HepG2 (cell line): ENCODE data around the gene TBX6. TPM values are rescaled to one million over a fixed set of nuclear protein-coding genes. Genes with fewer than 3 reads are reported as not detected.

Source experiments
- ERF ChIP-seq: IDR thresholded peaks from 2 replicates; pipeline ENCODE4 v1.6.1; 2018; ENCODE audit warnings: missing biosample characterization, missing genetic modification reagents
- KIAA2018 ChIP-seq: sonication (generic); formaldehyde crosslinking; IDR thresholded peaks from 2 replicates; pipeline ENCODE4 v1.5.0; 2020; ENCODE audit warnings: mild to moderate bottlenecking, missing genetic modification reagents, borderline replicate concordance
- MED13 ChIP-seq: sonication (generic); formaldehyde crosslinking; IDR thresholded peaks from 2 replicates; pipeline ENCODE4 v1.5.0; 2020; ENCODE audit warnings: missing genetic modification reagents
- POLR2AphosphoS5 ChIP-seq: IDR thresholded peaks from 2 replicates; pipeline ENCODE4 v1.6.1; 2012; ENCODE audit warnings: low read depth, low read length
- SOX13 ChIP-seq, 3 experiments: fragments of 450-650 bp in 1 of 3; sonication (generic) in 1 of 3; formaldehyde crosslinking in 1 of 3; IDR thresholded peaks in 2 of 3; conservative IDR thresholded peaks in 1 of 3; 2 replicates each; pipeline versions ENCODE4 v1.5.0 to v1.6.1; 2016 to 2020; ENCODE audit warnings: antibody characterized with exemption in 1 of 3, mild to moderate bottlenecking in 1 of 3, missing compliant biosample characterization in 1 of 3, missing genetic modification reagents in 1 of 3, moderate library complexity in 1 of 3
- TRAFD1 ChIP-seq: sonication (generic); formaldehyde crosslinking; IDR thresholded peaks from 2 replicates; pipeline ENCODE4 v1.5.1; 2020; ENCODE audit warnings: missing genetic modification reagents, mild to moderate bottlenecking, borderline replicate concordance
- ZBTB37 ChIP-seq: sonication (generic); formaldehyde crosslinking; IDR thresholded peaks from 2 replicates; pipeline ENCODE4 v1.4.0; 2020; ENCODE audit warnings: mild to moderate bottlenecking, missing genetic modification reagents
- ZNF20 ChIP-seq: sonication (generic); formaldehyde crosslinking; IDR thresholded peaks from 2 replicates; pipeline ENCODE4 v1.4.0; 2020; ENCODE audit warnings: mild to moderate bottlenecking, moderate library complexity, missing genetic modification reagents
- ZNF44 ChIP-seq: sonication (generic); formaldehyde crosslinking; IDR thresholded peaks from 2 replicates; pipeline ENCODE4 v1.5.1; 2020; ENCODE audit warnings: mild to moderate bottlenecking, missing genetic modification reagents
- polyA plus RNA-seq, 8 experiments: library from polyadenylated mRNA; depleted of rRNA in 3 of 8; stranded (reverse) in 7 of 8; unstranded in 1 of 8; fragments of >200 nt; fragmentation: Illumina TruSeq in 4 of 8; extraction: Trizol in 4 of 8; gene quantifications; 2 replicates each; pipeline versions ENCODE4 v1.2.1 to v1.2.3, GENCODE V29; 2011 to 2016; ENCODE audit warnings: low read depth in 4 of 8, missing spikeins in 1 of 8, mixed read lengths in 1 of 8; ENCODE audit not compliant: insufficient read depth in 1 of 8
- total RNA-seq, 5 experiments: library from RNA; depleted of rRNA; stranded (reverse); fragments of >200 nt; fragmentation: Illumina TruSeq; extraction: Trizol; gene quantifications; 2 replicates each; pipeline ENCODE4 v1.2.3, GENCODE V29; 2016; ENCODE audit warnings: low read depth in 1 of 5
- TF ChIP-seq, protein P1 (sequence below): sonication (generic); formaldehyde crosslinking; IDR thresholded peaks from 2 replicates; pipeline ENCODE4 v1.9.0; 2021; ENCODE audit warnings: missing genetic modification reagents, mild to moderate bottlenecking, borderline replicate concordance
- TF ChIP-seq, protein P2 (sequence below): sonication (generic); formaldehyde crosslinking; IDR thresholded peaks from 2 replicates; pipeline ENCODE4 v1.5.0; 2020; ENCODE audit warnings: missing genetic modification reagents, mild to moderate bottlenecking, borderline replicate concordance

Gene TBX6
- total and polyA plus RNA-seq, 2 of the 13 experiments (the other 11 are each of a cell fraction or from before 2014, with no cell fraction given), result 0.24 to 0.42 TPM

GRCh38 chr16:30065102-30065942, 26.4 kb downstream of the TBX6 start, which contains the start of gene ALDOA (continued):
- TF ChIP-seq, protein P1, sequence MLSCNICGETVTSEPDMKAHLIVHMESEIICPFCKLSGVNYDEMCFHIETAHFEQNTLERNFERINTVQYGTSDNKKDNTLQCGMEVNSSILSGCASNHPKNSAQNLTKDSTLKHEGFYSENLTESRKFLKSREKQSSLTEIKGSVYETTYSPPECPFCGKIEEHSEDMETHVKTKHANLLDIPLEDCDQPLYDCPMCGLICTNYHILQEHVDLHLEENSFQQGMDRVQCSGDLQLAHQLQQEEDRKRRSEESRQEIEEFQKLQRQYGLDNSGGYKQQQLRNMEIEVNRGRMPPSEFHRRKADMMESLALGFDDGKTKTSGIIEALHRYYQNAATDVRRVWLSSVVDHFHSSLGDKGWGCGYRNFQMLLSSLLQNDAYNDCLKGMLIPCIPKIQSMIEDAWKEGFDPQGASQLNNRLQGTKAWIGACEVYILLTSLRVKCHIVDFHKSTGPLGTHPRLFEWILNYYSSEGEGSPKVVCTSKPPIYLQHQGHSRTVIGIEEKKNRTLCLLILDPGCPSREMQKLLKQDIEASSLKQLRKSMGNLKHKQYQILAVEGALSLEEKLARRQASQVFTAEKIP (CRISPR knock-in tag), result no peak
- TF ChIP-seq ZNF20 (CRISPR knock-in tag) (peak; percentile 96; the same call in 1 of the 2 replicates), KIAA2018 (CRISPR knock-in tag) (peak; percentile 82; the same call in 1 of the 2 replicates), MED13 (CRISPR knock-in tag) (no peak; the same call in 1 of the 2 replicates), ZBTB37 (CRISPR knock-in tag) (peak; percentile 70; the same call in 1 of the 2 replicates), SOX13 (IDR thresholded peaks at IDR 0.05) (peak; percentile 38; the same call in 1 of the 2 replicates), SOX13 (CRISPR knock-in tag; conservative IDR thresholded peaks at IDR 0.05 in 1 of 2, IDR thresholded peaks at IDR 0.05 in 1 of 2) (no peak; a peak in 1 of 4 replicates), ZNF44 (CRISPR knock-in tag) (no peak; the same call in 1 of the 2 replicates), TRAFD1 (peak; percentile 98), POLR2AphosphoS5 (peak; percentile 96), ERF (CRISPR knock-in tag) (peak; percentile 98)
- TF ChIP-seq, protein P2, sequence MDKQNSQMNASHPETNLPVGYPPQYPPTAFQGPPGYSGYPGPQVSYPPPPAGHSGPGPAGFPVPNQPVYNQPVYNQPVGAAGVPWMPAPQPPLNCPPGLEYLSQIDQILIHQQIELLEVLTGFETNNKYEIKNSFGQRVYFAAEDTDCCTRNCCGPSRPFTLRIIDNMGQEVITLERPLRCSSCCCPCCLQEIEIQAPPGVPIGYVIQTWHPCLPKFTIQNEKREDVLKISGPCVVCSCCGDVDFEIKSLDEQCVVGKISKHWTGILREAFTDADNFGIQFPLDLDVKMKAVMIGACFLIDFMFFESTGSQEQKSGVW (CRISPR knock-in tag), result peak; percentile 97; the same call in 1 of the 2 replicates
